Measurements from ENCODE around the gene NR0B2.
A peak's percentile ranks its signal among the peaks of the same experiment; 100 is the strongest.

Gene NR0B2

DNA sequence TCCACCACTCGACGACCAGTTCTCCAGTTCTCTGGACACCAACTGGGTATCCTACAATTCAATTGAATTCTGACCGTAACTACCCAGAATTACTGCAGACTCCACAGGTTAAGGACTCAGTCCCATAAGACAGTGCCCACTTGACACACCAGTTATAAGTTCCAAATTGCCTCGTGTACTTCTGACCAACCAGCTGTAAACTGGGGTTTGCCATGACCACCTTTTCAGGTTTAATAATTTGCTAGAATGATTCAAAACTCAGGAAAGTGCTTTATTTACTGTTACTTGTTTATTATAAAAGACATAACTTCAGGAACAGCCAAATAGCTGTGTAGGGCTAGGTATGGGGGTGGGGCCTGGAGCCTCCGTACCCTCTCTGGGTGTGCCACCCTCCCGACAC, 23.0 kb upstream of the NR0B2 start:
- TF ChIP-seq, protein P1, sequence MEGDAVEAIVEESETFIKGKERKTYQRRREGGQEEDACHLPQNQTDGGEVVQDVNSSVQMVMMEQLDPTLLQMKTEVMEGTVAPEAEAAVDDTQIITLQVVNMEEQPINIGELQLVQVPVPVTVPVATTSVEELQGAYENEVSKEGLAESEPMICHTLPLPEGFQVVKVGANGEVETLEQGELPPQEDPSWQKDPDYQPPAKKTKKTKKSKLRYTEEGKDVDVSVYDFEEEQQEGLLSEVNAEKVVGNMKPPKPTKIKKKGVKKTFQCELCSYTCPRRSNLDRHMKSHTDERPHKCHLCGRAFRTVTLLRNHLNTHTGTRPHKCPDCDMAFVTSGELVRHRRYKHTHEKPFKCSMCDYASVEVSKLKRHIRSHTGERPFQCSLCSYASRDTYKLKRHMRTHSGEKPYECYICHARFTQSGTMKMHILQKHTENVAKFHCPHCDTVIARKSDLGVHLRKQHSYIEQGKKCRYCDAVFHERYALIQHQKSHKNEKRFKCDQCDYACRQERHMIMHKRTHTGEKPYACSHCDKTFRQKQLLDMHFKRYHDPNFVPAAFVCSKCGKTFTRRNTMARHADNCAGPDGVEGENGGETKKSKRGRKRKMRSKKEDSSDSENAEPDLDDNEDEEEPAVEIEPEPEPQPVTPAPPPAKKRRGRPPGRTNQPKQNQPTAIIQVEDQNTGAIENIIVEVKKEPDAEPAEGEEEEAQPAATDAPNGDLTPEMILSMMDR (conservative IDR thresholded peaks at IDR 0.05), result no peak
- no peak for TF ChIP-seq ZFX (IDR thresholded peaks at IDR 0.05)
- no peak overlapping the region for H3K27ac ChIP-seq

DNA sequence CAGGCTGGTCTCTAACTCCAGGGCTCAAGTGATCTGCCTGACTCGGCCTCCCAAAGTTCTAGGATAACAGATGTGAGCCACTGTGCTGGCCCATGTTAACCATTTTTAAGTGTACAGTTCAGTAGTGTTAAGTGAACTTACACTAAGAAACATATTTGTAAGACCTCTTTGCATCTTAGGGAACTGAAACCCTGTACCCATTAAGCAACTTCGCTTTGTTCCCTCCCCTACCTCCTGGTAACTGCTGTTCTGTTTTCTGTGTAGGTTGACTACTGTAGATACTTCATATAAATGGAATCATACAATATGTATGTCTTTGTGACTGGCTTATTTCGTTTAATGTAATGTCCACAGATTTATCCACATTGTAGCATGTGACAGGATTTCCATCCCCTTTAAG, 18.8 kb upstream of the NR0B2 start:
- TF ChIP-seq, protein P1 (conservative IDR thresholded peaks at IDR 0.05), result no peak
- no peak for TF ChIP-seq ZFX (IDR thresholded peaks at IDR 0.05)
- no peak overlapping the region for H3K27ac ChIP-seq

DNA sequence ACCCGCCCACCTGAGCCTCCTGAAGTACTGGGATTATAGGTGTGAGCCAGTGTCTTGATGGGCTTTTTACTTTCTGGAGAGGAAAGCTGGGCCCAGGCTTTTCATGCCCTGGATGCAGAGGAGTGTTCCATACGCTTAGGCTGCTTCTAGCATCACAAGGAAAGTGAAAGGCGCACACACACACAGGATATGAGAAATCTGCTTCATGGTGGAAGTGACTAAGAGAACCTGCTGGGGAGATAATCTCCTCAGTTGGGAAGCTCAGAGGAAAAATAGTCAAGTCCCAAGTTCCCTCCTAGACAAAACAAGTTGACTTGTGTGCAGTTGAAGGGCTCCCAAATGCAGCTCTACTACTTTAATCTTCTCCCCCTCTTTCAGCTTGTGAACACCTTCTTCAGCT, 9.9 kb upstream of the NR0B2 start:
- TF ChIP-seq, protein P1 (conservative IDR thresholded peaks at IDR 0.05), result no peak
- no peak for TF ChIP-seq ZFX (IDR thresholded peaks at IDR 0.05)

DNA sequence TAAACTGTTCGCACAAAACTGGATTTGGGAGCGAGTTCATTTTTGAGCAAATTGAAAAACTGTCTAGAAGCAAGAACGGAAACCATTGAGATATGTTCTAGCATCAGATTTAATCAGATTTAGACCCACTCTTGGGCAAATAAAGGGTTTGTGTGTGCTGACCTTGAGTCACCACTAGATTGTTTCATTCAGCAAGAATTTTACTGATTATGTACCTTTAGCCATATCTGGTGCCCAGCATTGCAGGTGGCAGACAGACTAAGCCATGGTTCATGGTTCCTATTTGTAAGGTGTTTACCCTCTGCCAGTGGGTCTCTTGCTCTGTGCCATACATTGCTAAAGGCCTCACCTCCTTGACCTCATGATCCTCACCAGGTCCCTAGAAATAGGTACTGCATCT, 9.1 kb upstream of the NR0B2 start:
- no peak overlapping the region; the same call in 1 of the 2 replicates for H3K27ac ChIP-seq
- TF ChIP-seq, protein P1 (conservative IDR thresholded peaks at IDR 0.05), result no peak
- TF ChIP-seq ZFX (IDR thresholded peaks at IDR 0.05), result no peak

More for the DNA sequence above, 9.9 kb upstream of the NR0B2 start:
- no peak overlapping the region for H3K27ac ChIP-seq

DNA sequence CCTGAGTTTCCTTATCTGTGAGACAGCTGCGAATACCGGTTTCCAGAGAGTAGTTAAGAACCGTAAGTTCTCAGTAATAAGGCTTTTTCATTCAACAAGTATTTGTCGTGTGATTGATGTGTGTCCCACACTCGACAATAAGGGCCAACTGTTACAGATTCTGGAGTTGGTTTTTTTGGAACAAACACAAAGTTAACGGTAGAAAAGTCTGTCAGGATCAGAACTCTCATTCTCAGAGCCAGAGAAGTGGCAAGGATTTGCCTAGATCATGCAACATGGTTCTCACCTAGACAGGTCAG, 8.6 kb upstream of the NR0B2 start:
- TF ChIP-seq, protein P1 (conservative IDR thresholded peaks at IDR 0.05), result no peak
- peak overlapping the region; percentile 94 for H3K27ac ChIP-seq

DNA sequence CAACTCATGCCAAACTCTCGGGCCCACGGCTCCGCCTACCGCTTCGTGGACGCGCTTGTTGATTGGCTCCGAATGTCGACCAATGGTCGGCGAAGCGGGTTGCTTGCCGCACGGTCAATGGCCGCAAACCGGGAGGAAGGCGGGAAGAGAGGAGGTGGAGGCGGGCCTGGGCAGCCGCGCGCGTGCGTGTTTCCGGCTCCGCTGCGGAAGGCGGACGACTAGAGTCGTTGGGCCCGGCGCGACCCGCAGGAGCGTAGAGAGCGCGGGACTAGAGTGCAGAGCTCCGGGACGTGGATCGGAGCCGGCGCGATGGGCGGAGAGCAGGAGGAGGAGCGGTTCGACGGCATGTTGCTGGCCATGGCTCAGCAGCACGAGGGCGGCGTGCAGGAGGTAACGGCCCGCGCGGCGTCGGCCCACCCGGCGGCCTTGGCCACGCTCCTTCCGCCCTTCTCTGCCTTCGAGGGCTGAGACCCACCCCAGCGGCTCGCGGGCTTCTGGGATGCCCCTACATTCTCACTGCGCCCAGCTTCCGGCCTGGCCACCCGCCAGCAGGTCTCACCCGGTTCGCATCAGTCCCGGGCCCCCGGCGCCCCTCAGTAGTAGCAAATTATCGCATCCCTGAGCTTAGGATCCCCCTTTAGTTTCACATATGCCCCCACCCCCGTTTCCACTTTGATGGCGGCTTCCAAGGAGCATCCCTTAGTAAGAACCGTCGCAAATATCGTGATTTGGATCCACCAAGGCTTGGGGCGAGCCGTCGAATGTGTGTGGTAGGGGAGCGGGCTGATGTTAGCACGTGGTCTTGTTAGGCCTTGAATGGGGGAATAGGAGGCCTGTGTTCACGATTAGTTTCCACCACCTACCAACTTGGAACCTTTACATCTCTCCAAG, 8.0 kb upstream of the NR0B2 start, which contains the start of gene NUDC:
TSS of gene NUDC (plus strand) at position 204 of the 891 bp plus-strand sequence. CDS start at position 310, 106 bp downstream.
- TF ChIP-seq ZFX (IDR thresholded peaks at IDR 0.05), result peak; percentile 94
- TF ChIP-seq, protein P1 (conservative IDR thresholded peaks at IDR 0.05), result no peak
- H3K27ac ChIP-seq, result peak within 1 kb of the TSS; percentile 94

DNA sequence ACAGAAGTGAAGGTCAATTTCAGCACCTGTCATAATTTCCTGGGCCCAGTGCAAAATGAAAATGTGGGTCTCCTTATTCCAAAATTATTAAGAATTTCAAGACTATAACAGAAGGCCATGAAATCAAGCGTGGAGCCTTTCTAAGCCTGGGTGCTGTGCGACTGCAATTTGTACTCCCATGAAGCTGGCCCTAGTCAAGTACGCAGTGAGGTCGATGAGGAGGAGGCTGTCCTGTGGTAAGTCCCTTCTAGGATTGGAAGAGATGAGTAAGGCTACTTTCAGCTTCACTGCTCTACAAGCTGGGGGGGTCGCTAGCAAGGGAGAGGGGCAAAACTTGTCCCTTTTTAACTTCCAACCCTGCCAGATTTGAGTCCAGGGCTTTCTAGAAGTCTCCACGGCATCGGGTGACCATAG, 7.4 kb upstream of the NR0B2 start:
- H3K27ac ChIP-seq, result peak overlapping the region; percentile 94
- no peak for TF ChIP-seq ZFX (IDR thresholded peaks at IDR 0.05)
- TF ChIP-seq, protein P1 (conservative IDR thresholded peaks at IDR 0.05), result no peak
